Parathyroid adenoma (tissue), 2 donors: ENCODE results near the gene FKBP8.

ENCODE experiments used
- H2AFZ ChIP-seq: fragments of 300-600 bp; sonication (generic); one replicate; pipeline ENCODE4 v1.7.0; 2017; ENCODE audit warnings: antibody characterized with exemption, mild to moderate bottlenecking
- H3K27ac ChIP-seq: fragments of 300-600 bp; sonication (generic); one replicate; pipeline ENCODE4 v1.7.0; 2017
- H3K27me3 ChIP-seq: fragments of 300-600 bp; sonication (generic); one replicate; pipeline ENCODE4 v1.7.0; 2017; ENCODE audit warnings: low read length; ENCODE audit not compliant: control insufficient read depth, insufficient read depth
- H3K36me3 ChIP-seq: fragments of 300-600 bp; sonication (generic); one replicate; pipeline ENCODE4 v1.7.0; 2017; ENCODE audit warnings: low read length; ENCODE audit not compliant: control insufficient read depth, insufficient read depth
- H3K4me1 ChIP-seq: fragments of 300-600 bp; sonication (generic); one replicate; pipeline ENCODE4 v1.7.0; 2017; ENCODE audit warnings: control low read depth
- H3K4me2 ChIP-seq: fragments of 300-600 bp; sonication (generic); one replicate; pipeline ENCODE4 v1.7.0; 2017; ENCODE audit warnings: low read length
- H3K4me3 ChIP-seq: fragments of 300-600 bp; sonication (generic); one replicate; pipeline ENCODE4 v1.7.0; 2017; ENCODE audit warnings: low read depth, low read length
- H3K79me2 ChIP-seq: fragments of 300-600 bp; sonication (generic); one replicate; pipeline ENCODE4 v1.7.0; 2017; ENCODE audit warnings: control low read depth
- H3K9ac ChIP-seq: fragments of 300-600 bp; sonication (generic); one replicate; pipeline ENCODE4 v1.7.0; 2017; ENCODE audit warnings: mild to moderate bottlenecking
- H3K9me3 ChIP-seq: fragments of 300-600 bp; sonication (generic); one replicate; pipeline ENCODE4 v1.7.0; 2017; ENCODE audit warnings: low read length; ENCODE audit not compliant: control insufficient read depth
- CTCF ChIP-seq: fragments of 300-600 bp; sonication (generic); IDR thresholded peaks from one replicate; pipeline ENCODE4 v1.7.0; 2017; ENCODE audit warnings: antibody characterized with exemption, mild to moderate bottlenecking
- donor health status: primary hyperparathyroidism.

FKBP8 gene

GRCh38 chr19:18518639-18519038 is 24.7 kb downstream of the FKBP8 start:
- Histone ChIP-seq H3K27me3 (no peaks in the 10 kb centered on the region), H3K4me3 (no peak overlapping the region), H2AFZ (no peak overlapping the region), H3K4me1 (peaks cover 5% of the 10 kb centered on the region), H3K79me2 (peaks cover 65% of the 10 kb centered on the region), H3K9me3 (no peaks in the 10 kb centered on the region), H3K27ac (no peak overlapping the region), H3K9ac (no peak overlapping the region), H3K4me2 (no peak overlapping the region), H3K36me3 (no peaks in the 10 kb centered on the region)
- no peak for TF ChIP-seq CTCF

GRCh38 chr19:18517606-18518005 is 25.8 kb downstream of the FKBP8 start:
- Histone ChIP-seq H3K36me3 (no peaks in the 10 kb centered on the region), H3K4me2 (no peak overlapping the region), H3K79me2 (peaks cover 72% of the 10 kb centered on the region), H3K9me3 (no peaks in the 10 kb centered on the region), H3K4me3 (no peak overlapping the region), H3K4me1 (peaks cover 5% of the 10 kb centered on the region), H3K27ac (no peak overlapping the region), H3K9ac (no peak overlapping the region), H2AFZ (no peak overlapping the region), H3K27me3 (no peaks in the 10 kb centered on the region)
- no peak for TF ChIP-seq CTCF

GRCh38 chr19:18515959-18516358 is 27.4 kb downstream of the FKBP8 start:
- H2AFZ ChIP-seq, result no peak overlapping the region
- no peaks in the 10 kb centered on the region for H3K9me3 ChIP-seq
- H3K4me2 ChIP-seq, result no peak overlapping the region
- no peak overlapping the region for H3K27ac ChIP-seq
- H3K4me3 ChIP-seq, result no peak overlapping the region
- H3K79me2 ChIP-seq, result peaks cover 80% of the 10 kb centered on the region
- no peak overlapping the region for H3K9ac ChIP-seq
- no peaks in the 10 kb centered on the region for H3K36me3 ChIP-seq
- no peaks in the 10 kb centered on the region for H3K27me3 ChIP-seq
- peaks cover 5% of the 10 kb centered on the region for H3K4me1 ChIP-seq
- no peak for TF ChIP-seq CTCF

GRCh38 chr19:18514800-18515682 is 28.3 kb downstream of the FKBP8 start:
- no peak overlapping the region for H2AFZ ChIP-seq
- TF ChIP-seq CTCF, result no peak
- peaks cover 4% of the 10 kb centered on the region for H3K4me1 ChIP-seq
- no peaks in the 10 kb centered on the region for H3K36me3 ChIP-seq
- no peak overlapping the region for H3K4me3 ChIP-seq
- H3K27me3 ChIP-seq, result no peaks in the 10 kb centered on the region
- H3K27ac ChIP-seq, result no peak overlapping the region
- peaks cover 84% of the 10 kb centered on the region for H3K79me2 ChIP-seq
- H3K9me3 ChIP-seq, result no peaks in the 10 kb centered on the region
- H3K4me2 ChIP-seq, result no peak overlapping the region
- H3K9ac ChIP-seq, result no peak overlapping the region

GRCh38 chr19:18513868-18514267 is 29.5 kb downstream of the FKBP8 start:
- Histone ChIP-seq H3K4me3 (no peak overlapping the region), H3K4me2 (no peak overlapping the region), H3K9ac (no peak overlapping the region), H3K36me3 (no peaks in the 10 kb centered on the region), H3K27me3 (no peaks in the 10 kb centered on the region), H3K4me1 (no peaks in the 10 kb centered on the region), H3K27ac (no peak overlapping the region), H3K79me2 (peaks cover 88% of the 10 kb centered on the region), H3K9me3 (no peaks in the 10 kb centered on the region), H2AFZ (no peak overlapping the region)
- no peak for TF ChIP-seq CTCF
